ENCODE measurements around the gene NDST1.

Gene NDST1

DNA sequence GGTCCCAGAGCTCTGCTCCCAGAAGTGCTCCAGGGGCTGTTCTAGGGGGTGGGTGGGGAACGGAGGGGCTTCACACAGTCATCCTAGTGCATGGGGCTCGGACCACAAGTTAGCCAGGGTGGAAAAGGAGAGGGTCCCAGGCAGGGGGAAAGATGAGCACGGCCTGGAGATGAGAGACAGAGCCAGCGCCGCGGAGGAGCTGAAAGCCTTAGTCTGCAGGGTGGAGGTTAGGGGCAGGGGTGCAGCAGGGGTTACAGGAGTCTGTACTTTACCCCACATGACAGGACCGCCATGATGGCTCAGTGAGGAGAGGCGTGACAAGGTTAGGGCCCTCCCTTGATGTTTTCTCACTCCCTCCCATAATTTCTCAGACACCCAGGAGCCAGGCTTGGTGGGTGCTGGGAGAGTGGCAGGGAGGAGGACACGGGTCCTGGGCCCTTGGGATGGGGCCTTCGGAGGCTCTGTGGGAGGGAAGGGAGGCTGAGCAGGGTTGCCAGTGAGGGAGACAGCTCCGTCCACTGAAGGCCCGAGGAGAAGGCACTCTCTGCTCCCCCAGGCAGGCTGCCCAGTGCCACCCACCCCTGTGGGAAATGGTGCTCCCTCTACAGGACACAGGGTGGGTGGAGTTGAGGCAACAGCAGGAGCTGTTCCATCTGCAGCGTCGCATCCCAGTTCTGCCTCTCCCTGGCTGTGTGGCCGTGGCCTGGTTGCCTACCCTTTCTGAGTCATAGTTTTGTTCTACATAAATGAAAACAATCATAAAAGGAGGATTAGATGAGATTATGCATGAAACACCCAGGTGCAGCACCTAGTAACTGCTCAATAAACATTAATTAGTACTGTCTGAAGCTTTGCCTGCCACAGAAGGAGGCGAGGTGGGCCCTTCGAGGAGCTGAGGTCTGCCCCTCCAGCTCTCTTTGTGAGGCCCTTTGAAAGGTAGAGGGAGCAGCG is 66.2 kb downstream of the NDST1 start:
- no peak for DNase-seq

DNA sequence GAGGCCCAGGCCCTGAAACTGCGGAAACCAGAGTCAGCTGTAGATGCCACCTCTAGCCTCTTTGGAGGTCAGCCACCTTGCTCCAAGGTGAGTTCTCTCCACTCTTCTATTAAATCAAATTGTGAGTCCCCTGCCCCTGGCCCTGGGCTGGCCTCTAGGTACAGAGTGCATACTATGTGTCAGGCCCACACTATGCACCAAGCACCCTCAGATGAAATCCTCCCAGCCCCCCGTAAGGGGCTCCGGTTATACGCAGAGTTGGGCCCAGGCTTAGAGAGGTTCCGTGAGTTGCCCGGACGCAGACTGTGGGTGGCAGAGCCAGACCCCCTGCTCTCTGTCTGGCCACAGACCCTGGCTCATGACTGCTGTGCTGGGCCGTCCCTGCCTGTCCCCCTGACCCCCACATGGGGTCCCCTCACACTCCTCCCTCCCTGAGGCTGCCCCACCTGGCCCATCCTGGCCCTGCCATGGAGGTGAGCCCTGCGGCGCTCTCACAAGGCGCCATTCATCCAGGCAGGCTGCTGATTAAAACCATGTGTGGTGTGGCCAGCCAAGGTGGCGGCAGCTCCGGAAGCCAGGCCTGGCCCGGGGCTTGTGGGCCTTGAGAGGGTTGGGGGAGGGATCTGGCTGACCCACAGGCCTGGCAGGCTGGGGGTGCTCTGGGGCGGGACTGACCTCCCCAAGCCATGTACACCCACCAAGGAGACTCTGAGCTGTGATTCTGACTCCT is 67.1 kb downstream of the NDST1 start:
- H3K27me3 Mint-ChIP-seq = no peaks in the 10 kb centered on the region
- H3K4me1 Mint-ChIP-seq = no peaks in the 10 kb centered on the region
- H3K27ac Mint-ChIP-seq = no peak overlapping the region
- no peak overlapping the region for H3K4me3 Mint-ChIP-seq
- peak; percentile 37 for ATAC-seq
- DNase-seq = no peak
- no peaks in the 10 kb centered on the region for H3K9me3 Mint-ChIP-seq

More for the DNA sequence above, 66.2 kb downstream of the NDST1 start:
- Mint-ChIP-seq H3K4me3 (no peak overlapping the region), H3K27ac (no peak overlapping the region), H3K4me1 (no peaks in the 10 kb centered on the region), H3K9me3 (no peaks in the 10 kb centered on the region), H3K27me3 (no peaks in the 10 kb centered on the region)
- no peak for ATAC-seq

DNA sequence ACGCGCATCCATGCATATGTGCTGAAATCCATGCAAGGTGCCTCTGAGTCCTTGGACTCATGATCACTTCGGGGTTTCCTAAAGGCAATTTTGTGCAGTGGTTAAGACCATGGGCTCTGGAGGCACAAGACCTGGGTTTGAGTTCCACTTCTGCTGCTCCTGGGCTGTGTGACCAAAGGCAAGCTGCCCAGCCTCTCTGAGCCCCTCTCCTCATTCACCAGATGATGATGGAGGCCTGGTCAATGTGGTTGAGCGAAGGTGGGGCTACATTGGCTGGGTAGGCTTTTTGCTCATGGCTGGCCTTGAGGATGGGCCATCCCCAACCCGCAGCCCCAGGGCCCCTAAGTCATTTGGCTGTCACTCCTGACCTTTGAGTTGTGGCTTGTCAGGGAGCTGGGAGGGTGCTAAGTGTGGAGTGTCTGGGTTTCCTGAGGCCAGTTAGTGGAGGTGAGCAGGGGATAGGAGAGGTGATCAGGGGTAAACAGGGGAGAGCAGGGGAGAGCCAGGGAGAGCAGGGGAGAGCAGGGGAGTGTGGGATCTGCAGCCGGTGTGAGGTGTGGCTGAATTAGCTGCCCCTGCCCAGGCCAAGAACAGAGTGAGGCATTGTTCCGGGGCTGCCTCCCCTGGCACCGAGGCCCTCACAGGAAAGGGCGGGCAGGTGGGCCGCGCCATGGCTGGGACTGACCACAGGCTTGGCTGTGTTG is 68.0 kb downstream of the NDST1 start:
- Mint-ChIP-seq H3K9me3 (no peaks in the 10 kb centered on the region), H3K4me1 (no peaks in the 10 kb centered on the region), H3K27ac (peak overlapping the region in 1 of 2 donors; percentile 2), H3K27me3 (peaks cover 7% of the 10 kb centered on the region), H3K4me3 (no peak overlapping the region)
- ATAC-seq = no peak
- DNase-seq = no peak

DNA sequence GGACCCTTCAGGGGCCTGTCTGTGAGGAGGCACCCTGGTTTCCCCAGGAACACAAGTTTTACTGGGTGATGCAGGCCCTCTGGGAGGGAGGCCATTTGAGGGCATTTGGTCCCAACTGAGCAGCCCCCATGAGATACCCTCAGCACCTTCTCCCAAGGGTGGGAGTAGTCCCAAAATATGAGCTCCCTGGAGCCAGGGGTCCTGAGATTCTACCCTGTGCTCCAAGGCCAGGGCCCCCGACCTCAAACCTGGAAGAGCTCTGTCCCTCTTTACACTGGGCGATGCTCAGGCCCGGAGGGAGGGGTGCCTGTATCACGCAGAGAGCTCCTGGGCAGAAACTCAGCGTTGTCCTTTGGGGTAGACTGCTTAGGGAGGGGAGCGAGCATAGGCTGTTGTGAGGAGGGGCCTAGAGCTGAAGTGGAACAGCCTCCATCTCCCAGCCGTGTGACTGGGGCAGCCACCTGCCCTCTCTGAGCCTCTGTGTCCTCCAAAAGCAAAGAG is 68.6 kb downstream of the NDST1 start:
- no peak for ATAC-seq
- no peaks in the 10 kb centered on the region for H3K4me1 Mint-ChIP-seq

DNA sequence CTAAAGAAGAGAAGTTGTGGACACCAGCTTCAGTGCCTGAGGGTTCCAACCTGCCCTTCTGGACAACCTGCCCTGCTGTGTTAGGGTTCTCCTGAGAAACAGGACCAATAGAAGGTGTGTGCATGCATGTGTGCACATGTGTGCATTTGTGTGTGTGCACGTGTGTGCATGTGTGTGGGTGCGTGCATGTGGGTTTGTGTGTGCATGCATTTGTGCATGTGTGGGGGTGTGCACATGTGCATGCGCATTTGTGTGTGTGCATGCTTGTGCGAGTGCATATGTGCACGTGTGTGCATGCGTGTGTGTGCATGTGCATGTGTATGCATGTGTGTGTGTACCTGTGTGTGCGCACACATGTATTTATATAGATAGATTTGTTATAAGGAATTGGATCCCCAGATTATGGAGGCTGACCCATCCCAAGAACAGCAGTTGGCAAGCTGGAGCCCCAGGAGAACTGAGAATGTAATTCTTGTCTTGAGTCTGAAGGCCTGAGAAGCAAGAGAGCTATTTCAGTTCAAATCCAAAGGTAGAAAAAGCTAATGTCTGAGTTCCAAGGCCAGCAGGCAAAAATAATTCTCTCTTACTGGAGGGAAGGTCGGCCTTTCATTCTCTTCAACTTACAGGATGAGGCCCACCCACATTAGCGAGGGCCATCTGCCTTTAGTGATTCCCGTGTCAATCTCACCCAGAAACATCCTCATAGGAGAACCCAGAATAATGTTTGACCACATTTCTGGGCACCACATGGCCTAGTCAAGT is 69.6 kb downstream of the NDST1 start:
- no peaks in the 10 kb centered on the region for H3K9me3 Mint-ChIP-seq

More for the DNA sequence above, 68.6 kb downstream of the NDST1 start:
- H3K27ac Mint-ChIP-seq = no peak overlapping the region
- peaks cover 7% of the 10 kb centered on the region for H3K27me3 Mint-ChIP-seq
- no peak overlapping the region for H3K4me3 Mint-ChIP-seq
- no peak for DNase-seq
- H3K9me3 Mint-ChIP-seq = no peaks in the 10 kb centered on the region

DNA sequence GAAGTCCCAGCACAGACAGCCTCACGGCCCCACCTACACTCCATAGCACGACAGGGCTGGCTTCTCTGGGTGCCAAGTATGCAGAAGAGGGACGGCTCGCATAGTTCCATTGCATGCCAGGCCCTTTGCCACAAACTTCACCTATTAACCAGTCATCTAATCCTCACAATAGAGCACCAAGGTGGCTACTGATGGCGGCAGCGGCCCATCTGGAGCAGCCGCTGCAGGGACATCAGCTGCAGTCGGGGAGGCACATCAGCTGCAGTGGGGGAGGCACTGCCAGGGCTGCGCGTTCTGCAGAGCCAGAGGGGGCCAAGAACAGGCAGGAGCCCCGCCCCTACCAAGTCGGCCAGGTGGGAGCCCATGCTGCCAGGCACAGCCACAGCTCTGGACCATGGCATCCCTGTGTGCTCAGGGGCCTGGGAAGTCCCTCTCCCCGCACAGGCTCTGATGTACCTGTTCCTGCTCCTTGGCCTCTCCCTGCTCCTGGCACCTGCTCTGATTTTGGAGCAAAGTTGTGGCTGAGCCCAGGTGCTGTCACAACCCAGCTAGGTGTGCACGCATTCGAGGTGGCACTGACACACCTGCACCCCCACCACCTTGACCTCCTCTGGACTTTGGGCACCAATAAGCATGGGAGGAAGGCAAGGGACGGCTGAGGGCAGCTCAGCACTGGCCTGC is 71.0 kb downstream of the NDST1 start:
- ATAC-seq (no peak), DNase-seq (no peak)
- peaks cover 16% of the 10 kb centered on the region for H3K27me3 Mint-ChIP-seq
- H3K4me1 Mint-ChIP-seq = no peaks in the 10 kb centered on the region
- H3K27ac Mint-ChIP-seq = no peak overlapping the region
- H3K4me3 Mint-ChIP-seq = no peak overlapping the region
- H3K9me3 Mint-ChIP-seq = no peaks in the 10 kb centered on the region

More for the DNA sequence above, 69.6 kb downstream of the NDST1 start:
- Mint-ChIP-seq H3K27ac (no peak overlapping the region), H3K27me3 (peaks cover 16% of the 10 kb centered on the region), H3K4me3 (no peak overlapping the region), H3K4me1 (no peaks in the 10 kb centered on the region)
- DNase-seq (no peak), ATAC-seq (no peak)

DNA sequence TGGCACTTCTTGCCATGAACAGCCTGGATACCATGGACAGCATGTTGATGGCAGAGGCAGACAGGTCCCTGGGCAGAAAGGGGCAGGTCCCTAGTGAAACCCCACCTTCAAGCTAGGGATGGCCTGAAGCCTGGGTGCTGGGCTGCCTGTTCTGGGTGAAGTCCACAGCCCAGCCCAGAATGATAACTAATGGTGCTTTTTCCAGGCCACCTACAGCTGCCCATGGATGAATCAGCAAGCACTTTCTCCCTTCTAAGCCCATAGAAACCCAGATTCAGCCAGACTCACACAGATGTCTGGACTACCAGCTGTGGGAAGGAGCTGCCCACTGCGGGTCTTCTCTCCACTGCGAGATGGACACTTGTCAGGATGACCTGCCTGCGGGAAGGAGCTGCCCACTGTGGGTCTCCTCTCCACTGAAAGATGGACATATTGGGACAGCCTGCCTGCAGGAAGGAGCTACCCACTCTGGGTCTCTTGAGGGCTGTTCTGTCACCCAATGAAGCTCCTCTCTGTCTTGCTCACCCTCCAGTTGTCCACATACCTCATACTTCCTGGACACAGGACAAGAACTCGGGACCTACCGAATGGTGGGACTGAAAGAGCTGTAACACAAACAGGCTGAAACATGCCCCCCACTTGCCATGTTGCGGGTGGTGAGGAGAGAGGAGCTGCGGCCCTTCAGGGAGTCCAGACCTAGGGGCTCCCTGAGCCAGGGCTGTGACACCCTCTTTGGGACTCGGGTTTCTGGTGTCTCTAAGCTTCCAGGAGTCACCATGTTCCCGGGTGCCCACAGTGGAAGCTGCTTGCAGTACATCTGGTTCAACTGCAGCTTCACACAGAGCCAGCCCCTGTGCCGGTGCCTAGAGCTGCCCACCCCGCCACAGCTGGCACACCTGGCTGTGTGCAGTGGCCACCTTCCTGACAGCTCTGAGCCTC is 71.8 kb downstream of the NDST1 start:
- no peak for ATAC-seq
- DNase-seq = no peak
- Mint-ChIP-seq H3K9me3 (no peaks in the 10 kb centered on the region), H3K4me1 (no peaks in the 10 kb centered on the region), H3K27ac (peak overlapping the region in 1 of 2 donors; percentile 19), H3K4me3 (no peak overlapping the region), H3K27me3 (peaks cover 16% of the 10 kb centered on the region)

DNA sequence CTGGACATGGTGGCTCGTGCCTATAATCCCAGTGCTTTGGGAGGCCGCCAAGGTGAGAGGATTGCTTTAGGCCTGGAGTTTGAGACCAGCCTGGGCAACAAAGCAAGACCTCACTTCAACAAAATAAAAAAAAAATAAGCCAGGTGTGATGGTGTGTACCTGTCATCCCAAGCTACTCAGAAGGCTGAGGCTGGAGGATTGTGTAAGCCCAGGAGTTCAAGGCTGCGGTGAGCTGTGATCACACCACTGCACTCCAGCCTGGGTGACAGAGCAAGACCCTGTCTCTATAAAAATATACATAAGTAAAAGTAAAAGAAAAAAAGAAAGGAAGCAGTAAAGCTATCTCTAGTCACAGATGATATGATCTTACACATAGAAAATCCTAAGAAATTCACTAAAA is 73.0 kb downstream of the NDST1 start:
- no peak overlapping the region for H3K4me3 Mint-ChIP-seq
- H3K9me3 Mint-ChIP-seq = no peaks in the 10 kb centered on the region
- H3K4me1 Mint-ChIP-seq = no peaks in the 10 kb centered on the region
- DNase-seq (no peak), ATAC-seq (no peak)
- peaks cover 16% of the 10 kb centered on the region for H3K27me3 Mint-ChIP-seq
- no peak overlapping the region for H3K27ac Mint-ChIP-seq

DNA sequence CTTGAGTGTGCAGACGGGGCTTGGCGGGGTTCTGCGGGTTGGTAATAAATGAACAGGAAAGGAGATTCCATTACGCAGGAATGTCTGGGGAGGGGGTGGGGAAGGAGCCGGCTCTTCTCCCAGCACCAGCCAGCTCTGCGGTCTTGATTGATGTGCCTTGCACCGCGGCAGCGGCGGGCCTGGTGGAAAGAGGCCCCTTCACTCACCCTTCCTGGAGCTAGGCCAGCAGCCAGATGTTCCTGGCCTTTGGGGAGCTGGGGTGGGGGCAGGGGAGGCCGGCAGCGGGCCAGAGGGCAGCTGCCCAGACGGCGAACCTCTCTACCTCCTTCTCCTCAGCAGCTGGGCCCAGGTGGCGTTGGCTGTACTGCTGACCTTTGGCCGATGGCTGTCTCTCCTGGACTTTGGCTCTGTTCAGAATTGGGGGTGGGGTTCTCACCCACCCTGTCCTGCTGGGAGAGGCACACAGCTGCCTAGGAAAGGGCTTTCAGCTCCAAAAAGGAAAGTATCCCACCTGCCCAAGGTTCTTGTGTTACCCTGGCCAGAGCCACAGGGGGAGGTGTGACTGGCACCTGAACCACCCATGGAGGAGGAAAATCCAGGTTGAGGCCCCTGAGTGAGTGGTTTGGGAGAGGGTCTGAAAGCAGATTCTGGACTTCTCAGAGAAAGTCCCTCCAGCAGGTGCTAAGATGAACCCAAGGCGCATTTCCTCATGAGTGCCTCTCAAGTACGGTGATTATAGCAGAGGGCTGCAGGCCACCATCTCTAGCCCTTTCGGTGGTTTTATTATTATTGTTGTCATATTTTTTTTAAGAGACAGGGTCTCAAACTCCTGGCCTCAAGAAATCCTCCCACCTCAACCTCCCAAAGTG is 74.5 kb downstream of the NDST1 start:
- no peaks in the 10 kb centered on the region for H3K4me1 Mint-ChIP-seq
- H3K27me3 Mint-ChIP-seq = peaks cover 16% of the 10 kb centered on the region
- no peak for DNase-seq
- no peak overlapping the region for H3K27ac Mint-ChIP-seq
- no peaks in the 10 kb centered on the region for H3K9me3 Mint-ChIP-seq
- peak; percentile 29 for ATAC-seq
- no peak overlapping the region for H3K4me3 Mint-ChIP-seq

DNA sequence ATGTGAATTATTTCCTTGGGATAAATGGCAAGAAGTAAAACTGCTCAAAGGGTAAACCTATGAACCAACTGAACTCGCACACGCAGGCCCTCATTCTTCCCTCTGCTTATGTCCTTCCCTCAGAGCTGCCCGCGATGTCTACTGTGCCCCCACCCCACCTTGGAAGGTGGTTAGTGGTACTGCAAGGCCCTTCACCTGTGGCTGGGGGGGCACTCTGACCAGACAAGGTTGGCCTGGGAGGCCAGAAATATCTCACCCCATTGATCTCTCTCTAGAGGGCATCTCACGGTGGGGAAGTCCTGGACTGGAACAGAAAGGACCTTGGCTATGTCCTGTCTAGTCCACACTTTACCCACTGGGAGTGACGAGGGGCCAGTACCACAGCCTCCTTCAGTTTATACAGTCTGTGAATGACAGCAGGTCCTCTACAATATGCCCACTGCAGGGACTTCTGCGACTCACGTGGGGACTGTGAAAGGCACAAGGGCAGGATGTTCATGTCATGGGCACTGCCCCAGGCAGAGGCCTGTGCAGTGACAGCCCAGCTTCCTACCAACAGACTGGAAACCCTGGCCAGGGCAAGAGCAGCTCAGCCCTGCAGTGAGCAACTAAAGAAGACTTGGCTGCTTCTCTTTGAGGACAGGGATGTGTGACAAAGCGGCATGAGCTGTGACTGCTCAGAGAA is 75.8 kb downstream of the NDST1 start:
- peak; percentile 27 for ATAC-seq
- H3K9me3 Mint-ChIP-seq = no peaks in the 10 kb centered on the region
- H3K4me3 Mint-ChIP-seq = no peak overlapping the region
- DNase-seq = no peak
- H3K4me1 Mint-ChIP-seq = no peaks in the 10 kb centered on the region
- peaks cover 16% of the 10 kb centered on the region for H3K27me3 Mint-ChIP-seq
- H3K27ac Mint-ChIP-seq = no peak overlapping the region

DNA sequence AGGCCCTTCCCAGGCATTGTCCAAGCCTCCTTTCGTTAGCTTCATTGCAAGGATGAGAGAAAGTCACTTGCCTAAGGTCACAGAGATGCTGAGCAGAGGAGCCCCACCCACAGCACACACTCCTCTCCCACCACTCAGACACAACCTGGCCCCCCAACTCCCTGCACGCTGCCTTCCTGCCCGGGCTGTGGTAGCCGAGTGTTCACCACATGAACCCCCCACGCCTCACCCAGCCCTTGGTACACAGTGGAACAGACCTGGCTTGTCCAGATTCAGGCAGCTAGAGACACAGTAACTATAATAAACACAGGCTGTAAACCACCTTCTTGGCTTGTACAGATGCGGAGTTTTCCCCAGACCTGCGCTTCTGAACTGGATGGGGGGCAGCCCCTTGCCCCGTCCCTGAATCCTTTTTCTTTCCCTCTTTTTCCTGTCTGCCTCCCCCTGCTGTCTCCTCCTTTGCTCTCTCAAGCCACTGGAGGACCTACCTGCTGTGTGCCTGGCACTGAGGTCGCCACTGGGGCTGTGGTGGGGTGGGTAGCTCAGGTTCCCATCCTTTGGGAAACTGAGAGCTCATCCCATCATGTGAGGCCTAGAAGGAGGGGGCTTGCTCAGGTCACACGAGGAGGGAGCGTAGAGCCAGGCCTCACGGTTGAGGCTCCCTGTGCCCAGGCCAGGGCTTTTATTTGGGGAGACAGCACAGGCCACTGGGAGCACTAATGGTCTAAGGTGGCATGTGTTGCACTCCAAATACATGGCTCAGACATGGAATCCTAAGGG is 76.8 kb downstream of the NDST1 start:
- Mint-ChIP-seq H3K9me3 (no peaks in the 10 kb centered on the region), H3K4me1 (no peaks in the 10 kb centered on the region), H3K27ac (peak overlapping the region in 1 of 2 donors; percentile 87), H3K27me3 (peaks cover 16% of the 10 kb centered on the region), H3K4me3 (no peak overlapping the region)
- DNase-seq = no peak
- peak; percentile 21 for ATAC-seq

Measured in stimulated activated naive CD8-positive, alpha-beta T cell treated with anti-CD3 and anti-CD28 coated beads, Interleukin-15, amount 100 ng/mL, for 72 hours (primary cell).